GM10266 (cell line): ENCODE measurements around the gene RDM1.

Experiments
- DNase-seq: peaks from one replicate; pipeline ENCODE4 v3.0.0; 2012; ENCODE audit errors: extremely low spot score
- CTCF ChIP-seq: IDR thresholded peaks from 2 replicates; pipeline ENCODE4 v1.5.1; 2012; ENCODE audit warnings: mild to moderate bottlenecking, low read depth; ENCODE audit not compliant: control insufficient read depth, insufficient read depth; ENCODE audit errors: missing control alignments

The RDM1 gene

GRCh38 chr17:35906926-35907637 is 23.5 kb downstream of the RDM1 start:
- TF ChIP-seq CTCF, result peak; percentile 12
- no peak for DNase-seq

GRCh38 chr17:35906191-35906925 is 24.2 kb downstream of the RDM1 start:
- DNase-seq, result no peak
- TF ChIP-seq CTCF, result no peak

GRCh38 chr17:35903451-35903850 is 27.1 kb downstream of the RDM1 start:
- TF ChIP-seq CTCF, result no peak
- DNase-seq, result no peak

- DNase-seq, result no peak
These were observed 28.9 kb downstream of the RDM1 start for GRCh38 chr17:35901631-35902175.

GRCh38 chr17:35900708-35901480 is 29.7 kb downstream of the RDM1 start:
- no peak for TF ChIP-seq CTCF
- no peak for DNase-seq

More at GRCh38 chr17:35901631-35902175, 28.9 kb downstream of the RDM1 start:
- no peak for TF ChIP-seq CTCF

GRCh38 chr17:35900280-35900679 is 30.3 kb downstream of the RDM1 start:
- no peak for TF ChIP-seq CTCF
- DNase-seq, result no peak
